Astrocyte (in vitro differentiated cells and primary cell): Measurements from ENCODE around the gene CSPG5.

Experiments used
- CTCF ChIP-seq: IDR thresholded peaks from 2 replicates; pipeline ENCODE4 v1.5.1; 2011; ENCODE audit warnings: low read depth, mild to moderate bottlenecking, inconsistent platforms, low read length, moderate library complexity; ENCODE audit not compliant: insufficient read depth
- EZH2 ChIP-seq: IDR thresholded peaks from 2 replicates; pipeline ENCODE4 v1.6.1; 2012; ENCODE audit warnings: mild to moderate bottlenecking, low read length, inconsistent platforms; ENCODE audit not compliant: insufficient read depth

GRCh38 chr3:47553407-47553806 lies 25.3 kb downstream of the CSPG5 start:
- TF ChIP-seq CTCF (no peak), EZH2 (no peak)
